Measurements from ENCODE around the gene KRTAP6-2.

DNA sequence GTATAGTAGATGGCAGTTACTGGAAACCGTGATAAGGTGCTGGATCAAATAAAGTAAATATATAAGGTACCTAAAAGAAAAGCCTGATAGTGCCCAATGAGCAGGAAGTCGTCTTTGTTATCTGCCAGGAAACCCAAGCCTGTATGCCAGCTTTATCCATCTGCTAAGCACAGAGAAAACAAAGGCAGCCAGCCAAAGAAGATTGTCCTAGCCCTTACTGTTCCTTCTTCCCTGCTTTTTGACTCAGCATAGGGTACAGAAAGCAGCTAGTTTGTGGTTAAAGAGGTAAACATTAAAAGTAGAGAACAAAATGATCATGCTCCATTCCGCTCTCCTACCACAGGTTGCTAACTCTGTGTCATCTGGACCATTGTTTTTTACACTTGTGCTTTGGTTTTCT is 18.6 kb downstream of the KRTAP6-2 start:
- TF ChIP-seq, protein P1, sequence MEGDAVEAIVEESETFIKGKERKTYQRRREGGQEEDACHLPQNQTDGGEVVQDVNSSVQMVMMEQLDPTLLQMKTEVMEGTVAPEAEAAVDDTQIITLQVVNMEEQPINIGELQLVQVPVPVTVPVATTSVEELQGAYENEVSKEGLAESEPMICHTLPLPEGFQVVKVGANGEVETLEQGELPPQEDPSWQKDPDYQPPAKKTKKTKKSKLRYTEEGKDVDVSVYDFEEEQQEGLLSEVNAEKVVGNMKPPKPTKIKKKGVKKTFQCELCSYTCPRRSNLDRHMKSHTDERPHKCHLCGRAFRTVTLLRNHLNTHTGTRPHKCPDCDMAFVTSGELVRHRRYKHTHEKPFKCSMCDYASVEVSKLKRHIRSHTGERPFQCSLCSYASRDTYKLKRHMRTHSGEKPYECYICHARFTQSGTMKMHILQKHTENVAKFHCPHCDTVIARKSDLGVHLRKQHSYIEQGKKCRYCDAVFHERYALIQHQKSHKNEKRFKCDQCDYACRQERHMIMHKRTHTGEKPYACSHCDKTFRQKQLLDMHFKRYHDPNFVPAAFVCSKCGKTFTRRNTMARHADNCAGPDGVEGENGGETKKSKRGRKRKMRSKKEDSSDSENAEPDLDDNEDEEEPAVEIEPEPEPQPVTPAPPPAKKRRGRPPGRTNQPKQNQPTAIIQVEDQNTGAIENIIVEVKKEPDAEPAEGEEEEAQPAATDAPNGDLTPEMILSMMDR (IDR thresholded peaks at IDR 0.05), result no peak
- TF ChIP-seq POLR2A (IDR thresholded peaks at IDR 0.05), result no peak
- no peak for TF ChIP-seq EP300 (IDR thresholded peaks at IDR 0.05)
